Right lung (tissue), 5 donors: ENCODE results near the gene MAP3K8. TPM values are rescaled to one million over a fixed set of nuclear protein-coding genes. Genes with fewer than 3 reads are reported as not detected.
A peak's percentile ranks its signal among the peaks of the same experiment; 100 is the strongest.
"Not testable (repeated sequence)": the region's sequence is repeated elsewhere in the genome, so short reads cannot be mapped to it uniquely, and the experiment has no call there.

Experiments used
- DNase-seq, 2 donors: peaks; one replicate each; pipeline ENCODE4 v3.0.0-alpha.2; 2013
- polyA plus RNA-seq, 5 donors: library from polyadenylated mRNA; unstranded; fragments of 120-200 nt; gene quantifications; one replicate each; pipeline versions ENCODE4 v1.2.1 to v1.2.3, GENCODE V29; 2013; ENCODE audit warnings: inconsistent platforms in 1 of 5, low replicate concordance in 1 of 5; ENCODE audit not compliant: insufficient read length in 5 of 5, insufficient read depth in 1 of 5

The MAP3K8 gene
- polyA plus RNA-seq, 5 donors: 8.6 to 12.0 (median 10.5) TPM

DNA sequence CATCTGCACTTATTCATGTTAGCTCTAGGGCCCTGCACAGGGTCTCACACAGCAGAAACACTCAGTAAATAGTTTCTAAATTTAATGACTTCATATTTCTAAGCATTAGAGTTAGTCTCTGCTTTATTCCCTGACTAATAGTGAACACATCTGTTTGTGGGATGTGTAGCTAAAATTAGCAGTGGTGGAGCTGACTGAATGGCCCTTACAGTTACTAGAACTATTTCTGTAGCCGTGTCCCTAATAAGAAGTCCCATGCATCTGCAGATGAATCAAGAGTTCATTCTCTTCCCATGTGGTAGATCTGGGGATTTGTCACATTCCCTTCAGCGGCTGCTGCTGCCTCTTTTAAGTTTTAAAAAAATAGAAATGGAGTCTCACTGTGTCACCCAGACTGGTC, 11.7 kb downstream of the MAP3K8 start:
- no peak for DNase-seq

DNA sequence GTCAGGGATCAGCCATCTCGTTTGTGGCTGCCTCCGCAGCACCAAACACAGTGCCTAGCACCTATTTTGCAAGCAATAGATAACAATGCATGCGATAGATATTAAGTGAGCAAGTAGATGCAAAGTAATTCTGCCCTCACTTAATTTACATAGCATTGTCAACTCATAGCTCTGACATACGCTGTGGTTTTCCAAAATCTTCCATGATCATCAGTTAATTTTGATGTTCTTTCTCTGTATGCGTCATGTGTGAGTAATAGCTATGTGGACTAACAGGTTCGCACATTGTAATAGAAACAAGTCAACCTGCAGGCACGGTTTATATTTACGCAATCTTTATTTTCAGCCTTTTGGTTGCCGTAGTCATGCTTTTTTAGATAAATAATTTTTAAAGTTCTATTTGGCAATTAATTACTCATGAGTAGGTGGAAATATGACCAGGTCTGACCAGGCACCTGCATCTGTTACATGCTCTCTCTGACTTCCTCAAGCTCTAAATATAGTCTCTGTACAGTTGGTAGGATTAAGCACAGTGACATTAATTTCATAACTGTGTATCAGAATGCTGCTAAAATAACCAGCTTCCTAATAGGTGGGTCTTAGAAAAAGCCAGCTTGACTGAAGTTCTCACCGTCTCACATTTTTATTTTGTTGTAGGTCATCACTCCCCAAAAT, 13.3 kb downstream of the MAP3K8 start:
- DNase-seq: no peak

DNA sequence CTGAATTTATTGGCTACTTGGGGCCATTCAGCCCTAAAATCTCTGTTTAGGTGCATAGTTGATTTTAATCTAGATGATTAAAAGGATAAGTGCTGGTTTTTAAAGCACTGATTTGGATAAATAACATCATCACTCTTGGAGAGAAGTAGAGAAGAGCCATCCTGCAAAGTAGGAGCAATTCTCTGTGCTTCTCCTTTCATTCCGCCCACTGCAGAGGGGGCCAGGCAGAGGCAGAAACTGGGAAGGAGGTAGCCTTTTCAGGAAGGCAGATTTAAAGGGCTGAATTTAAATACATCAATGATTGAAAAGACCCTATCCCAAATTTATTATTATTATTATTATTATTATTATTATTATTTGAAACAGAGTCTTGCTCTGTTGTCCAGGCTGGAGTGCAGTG, 14.1 kb downstream of the MAP3K8 start:
- no peak for DNase-seq

DNA sequence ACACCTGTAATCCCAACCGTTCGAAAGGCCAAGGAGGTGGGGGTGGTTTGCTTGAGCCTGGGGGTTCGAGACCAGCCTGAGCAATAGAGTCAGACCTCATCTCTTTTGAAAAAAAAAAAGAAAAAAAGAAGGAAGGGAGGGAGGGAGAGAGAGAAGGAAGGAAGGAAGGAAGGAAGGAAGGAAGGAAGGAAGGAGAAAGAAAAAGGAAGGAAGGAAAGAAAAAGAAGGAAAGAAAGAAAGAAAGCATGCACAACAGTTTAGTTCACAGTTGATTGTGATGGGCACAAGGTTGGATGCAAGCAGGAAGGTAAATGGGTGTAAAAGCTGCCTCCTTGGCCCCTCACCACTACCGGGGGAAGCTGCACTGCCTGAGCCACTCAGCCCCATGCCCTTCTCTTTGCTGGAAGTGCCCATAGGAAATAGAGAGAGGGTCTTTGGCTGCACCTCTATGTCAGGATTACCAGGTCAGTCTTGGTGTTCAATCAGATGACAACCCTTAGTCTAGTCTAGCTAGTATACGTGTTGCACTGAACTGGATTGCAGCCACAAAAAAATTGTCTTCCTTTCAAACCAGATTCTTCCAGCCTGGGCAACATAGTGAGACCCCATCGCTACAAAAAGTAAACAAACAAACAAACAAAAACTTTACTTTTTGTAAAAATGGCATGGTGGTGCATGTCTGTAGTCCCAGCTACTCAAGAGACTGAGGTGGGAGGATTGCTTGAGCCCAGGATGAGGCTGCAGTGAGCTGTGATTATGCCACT, 20.0 kb downstream of the MAP3K8 start:
- no peak for DNase-seq

DNA sequence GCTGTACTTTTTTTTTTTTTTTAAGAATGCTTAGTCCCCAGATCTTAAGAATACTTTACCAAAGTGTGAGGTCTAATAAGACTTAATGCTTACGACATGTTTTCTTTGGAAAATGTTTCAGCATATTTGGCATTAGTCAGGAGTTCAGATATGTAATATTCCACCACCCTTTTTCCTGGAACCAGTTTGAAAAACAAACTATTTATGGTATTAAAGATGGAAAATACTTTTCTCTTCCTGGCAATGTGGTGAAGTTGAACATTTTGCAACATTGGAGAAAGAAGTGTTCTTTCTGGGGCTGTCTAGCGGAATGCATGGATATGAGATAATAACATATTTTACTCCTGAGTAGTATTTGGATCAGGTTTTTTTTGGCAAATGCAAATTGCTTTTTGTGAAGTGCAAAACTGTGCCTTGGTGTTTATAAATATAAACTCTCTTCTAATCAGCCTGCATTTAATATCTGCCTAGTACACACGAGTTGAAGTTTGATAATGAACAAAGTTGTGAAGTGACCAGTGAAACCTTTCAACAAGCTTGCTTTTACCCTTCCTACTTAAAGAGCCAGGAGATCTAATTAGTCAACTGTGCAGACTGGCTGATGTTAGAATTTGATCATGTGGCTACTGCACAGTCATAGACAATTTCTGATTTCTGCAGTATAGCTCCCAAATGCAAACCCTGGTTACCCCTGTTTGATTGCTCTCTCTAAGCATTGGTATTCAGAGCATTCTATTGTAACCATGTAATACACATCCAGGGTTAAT, 20.9 kb downstream of the MAP3K8 start:
- peak in 1 of 2 donors; percentile 61 for DNase-seq

DNA sequence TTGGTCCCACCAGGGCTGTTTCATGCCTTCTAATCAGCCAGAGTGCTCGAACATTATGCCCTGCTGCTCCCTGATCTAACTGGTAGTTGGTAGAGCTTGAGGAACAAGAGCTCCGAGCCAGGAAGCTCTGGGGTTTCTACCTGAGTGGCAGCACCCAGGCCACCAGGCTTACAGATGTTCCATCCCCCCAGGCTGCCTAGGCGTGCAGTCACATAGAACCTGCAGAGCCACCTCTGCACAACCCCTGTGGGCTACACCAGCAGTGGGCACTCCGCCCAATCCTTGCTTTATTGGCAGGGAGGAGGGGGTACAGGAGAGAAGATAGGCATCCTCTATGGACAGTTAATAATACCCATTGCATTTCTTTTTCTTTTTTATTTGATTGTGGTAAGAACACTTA, 21.8 kb downstream of the MAP3K8 start:
- no peak for DNase-seq

DNA sequence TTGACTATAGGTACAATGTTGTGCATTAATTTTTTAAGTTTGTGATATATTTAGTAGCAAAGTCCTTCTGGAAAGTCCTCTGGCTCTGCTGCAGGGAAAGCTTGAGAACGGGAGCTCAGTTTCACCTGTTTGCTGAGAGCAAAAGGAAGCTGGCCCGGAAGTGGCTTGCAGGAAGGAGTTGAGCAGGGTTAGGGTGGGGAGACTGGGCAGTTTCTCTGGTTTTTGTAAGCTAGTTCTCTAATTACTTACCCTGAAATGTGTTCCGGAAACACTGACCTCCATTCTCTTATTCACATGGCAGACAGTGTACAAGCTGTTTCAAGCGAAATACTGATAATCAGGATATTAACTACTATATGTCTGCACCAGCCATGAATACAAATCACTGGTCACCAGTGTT, 22.3 kb downstream of the MAP3K8 start:
- no peak for DNase-seq

DNA sequence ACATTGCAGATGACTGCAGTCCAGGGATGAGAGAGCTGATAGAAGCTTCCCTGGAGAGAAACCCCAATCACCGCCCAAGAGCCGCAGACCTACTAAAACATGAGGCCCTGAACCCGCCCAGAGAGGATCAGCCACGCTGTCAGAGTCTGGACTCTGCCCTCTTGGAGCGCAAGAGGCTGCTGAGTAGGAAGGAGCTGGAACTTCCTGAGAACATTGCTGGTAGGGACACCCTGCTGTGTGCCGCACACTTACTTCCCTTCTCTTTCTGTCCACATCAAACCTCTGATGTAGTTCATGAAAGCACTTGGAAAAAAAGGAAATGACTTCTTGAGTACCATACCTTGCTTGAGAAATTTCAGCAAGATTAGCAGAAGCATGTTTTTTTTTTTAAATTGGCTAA, 25.3 kb downstream of the MAP3K8 start:
- no peak for DNase-seq

DNA sequence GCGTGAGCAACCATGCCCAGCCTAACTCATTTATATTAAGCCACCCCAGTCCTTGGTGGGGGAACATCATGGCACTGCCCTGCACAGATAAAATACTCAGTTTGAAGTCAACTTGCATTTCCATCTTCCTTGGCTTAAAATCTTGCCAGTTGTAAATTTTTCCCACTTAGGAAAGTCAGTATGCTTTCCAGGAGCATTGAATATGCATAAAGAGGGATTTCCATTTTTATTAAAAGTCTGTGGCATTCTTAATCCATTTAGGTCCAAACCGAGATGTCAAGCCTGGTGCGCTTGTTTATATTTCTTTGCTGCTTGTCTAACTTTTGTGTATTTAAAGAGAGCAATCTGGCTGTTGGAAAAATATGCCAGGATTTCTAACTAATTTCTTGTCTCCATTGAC, 26.1 kb downstream of the MAP3K8 start:
- DNase-seq: no peak

DNA sequence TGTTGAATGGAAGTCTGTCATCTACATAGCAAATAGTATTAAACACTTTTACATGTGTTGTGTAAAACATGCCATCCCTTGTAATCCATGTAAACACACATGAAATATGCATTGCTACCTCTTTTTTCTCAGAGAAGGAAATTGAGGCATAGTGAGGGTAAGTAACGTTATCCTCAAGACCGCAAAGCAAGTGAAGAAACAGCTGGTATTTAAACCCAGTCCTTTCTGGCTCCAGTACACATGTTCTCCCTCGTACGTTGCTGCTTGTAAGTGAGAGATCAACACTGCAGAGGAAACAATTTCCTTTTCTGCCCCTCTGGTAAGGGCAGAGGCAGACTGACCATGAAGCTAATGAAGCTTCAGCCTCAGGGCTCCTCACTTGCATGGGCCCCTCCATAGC, 28.5 kb downstream of the MAP3K8 start:
- DNase-seq: no peak

DNA sequence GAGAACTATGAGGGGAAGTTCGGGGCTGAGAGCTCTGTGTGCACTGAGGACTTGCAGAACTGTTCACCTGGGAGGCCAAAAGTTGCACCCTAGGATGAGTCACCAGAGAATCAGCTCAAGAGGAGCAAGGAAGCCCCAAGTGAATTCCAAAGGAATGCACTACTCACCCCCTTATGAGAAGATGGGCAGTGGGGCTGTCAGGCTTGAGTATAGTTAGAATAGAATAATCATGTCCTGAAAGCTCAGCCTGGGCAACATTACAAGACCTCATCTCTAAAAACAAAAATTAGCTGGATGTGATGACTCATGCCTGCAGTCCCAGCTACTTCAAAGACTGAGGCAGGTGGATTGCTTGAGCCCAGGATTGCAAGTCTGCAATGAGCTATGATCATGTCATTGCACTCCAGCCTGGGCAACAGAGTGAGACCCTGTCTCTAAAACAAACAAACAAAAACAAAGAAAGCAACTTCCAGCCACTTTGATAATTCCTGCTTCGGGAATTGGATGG, 30.0 kb downstream of the MAP3K8 start:
- DNase-seq: no peak

DNA sequence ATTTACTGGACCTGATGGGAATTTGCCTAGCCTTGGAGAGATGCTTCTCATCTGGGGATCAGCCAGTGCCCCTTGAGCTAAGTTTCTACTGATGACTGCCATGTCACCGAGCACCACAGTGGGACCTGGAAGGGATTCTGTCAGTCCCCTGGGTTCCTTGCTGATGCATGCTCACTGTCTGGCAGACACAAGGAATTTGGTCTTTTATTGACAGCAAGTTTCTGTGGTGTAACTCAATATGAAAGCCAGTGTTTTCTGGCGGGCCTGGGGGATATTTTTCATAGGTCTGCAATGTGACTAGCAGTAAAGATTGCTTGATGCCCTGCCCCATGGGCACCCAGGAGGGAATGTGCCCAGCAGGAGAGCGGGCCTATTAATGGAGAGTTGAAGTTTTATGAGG, 30.7 kb downstream of the MAP3K8 start:
- no peak for DNase-seq

DNA sequence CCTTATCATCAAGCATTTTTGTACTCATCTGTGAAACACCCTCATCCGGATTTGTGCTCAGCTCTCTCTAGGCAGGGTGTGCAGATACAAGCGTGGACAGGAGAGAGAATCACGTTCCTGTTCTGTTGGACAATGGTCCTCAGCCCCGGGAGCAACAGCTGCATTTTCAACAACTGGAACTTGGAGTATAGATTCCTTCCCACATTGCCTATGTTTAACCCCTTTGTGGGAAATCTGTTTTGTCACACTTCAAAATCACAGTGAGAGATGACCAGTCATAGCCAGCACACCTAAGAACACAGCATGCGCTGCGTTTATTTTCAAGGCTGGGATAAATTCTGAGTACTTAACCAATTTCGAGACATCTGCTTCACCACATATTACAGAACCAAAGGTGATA, 32.5 kb downstream of the MAP3K8 start:
- DNase-seq: no peak

DNA sequence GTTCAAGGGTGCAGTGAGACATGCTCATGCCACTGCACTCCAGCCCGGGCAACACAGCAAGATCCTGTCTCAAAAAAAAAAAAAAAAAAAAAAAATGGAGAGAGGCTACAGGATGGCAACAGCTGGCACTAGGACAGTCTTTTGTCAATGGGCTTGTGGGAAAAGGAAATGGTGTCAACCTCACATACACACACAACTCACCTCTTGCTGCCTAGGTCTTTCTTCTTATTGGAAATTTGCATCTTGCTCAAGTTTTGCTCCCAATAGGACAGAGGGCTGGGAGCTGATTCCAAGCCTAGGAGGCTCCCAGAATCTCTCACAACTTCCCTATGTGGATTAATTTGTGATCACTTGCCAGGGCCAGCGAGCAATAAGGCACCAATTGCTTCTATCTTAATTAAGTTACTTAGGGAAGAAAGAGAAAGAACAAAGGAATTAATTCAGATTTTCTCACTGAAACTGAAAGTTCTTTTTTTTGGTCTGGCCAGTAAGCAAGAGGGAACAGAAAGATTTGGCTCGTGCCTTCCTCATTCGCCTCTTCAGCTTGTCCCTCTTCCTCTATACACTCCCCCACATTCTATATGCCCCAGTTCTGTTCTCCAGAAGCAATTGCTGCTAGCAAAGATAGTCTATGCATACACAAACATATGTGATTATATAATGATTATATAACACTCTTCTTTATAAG, 33.8 kb downstream of the MAP3K8 start:
- DNase-seq: no peak

DNA sequence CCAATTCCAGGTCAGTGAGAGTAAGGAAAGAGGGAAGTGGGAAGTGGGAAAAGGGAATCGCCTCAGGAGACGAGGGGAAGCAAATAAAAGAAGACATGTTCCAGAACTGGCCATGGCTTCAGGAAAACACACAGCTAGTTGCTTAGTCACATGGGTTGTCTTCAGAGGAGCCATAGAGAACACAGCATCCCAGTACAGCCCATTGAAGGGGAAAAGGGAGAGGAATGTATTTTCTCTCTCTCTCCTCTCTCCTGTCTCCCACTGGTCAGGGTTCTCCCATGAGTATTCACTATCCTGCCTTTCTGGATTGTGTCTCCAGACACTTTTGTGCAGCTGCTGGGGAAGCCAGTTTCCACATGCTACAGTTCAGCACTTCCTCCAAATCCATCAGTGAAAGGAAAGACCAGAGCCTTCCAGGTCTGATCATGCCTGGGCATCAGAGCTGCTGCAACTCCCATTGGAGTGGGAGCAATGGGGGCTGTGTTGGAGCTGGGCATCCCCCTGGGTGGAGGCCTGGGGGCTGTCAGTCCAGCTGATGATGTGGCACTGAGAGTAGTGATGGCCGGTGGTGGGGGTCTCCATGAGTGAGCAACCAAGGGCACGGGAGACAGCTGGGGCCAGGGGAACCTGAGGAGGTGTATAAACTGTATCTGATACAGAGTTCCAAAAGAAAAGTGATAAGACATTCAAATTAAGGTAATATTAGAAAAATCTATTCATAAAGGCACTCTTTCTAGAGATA, 38.6 kb downstream of the MAP3K8 start:
- no peak for DNase-seq

DNA sequence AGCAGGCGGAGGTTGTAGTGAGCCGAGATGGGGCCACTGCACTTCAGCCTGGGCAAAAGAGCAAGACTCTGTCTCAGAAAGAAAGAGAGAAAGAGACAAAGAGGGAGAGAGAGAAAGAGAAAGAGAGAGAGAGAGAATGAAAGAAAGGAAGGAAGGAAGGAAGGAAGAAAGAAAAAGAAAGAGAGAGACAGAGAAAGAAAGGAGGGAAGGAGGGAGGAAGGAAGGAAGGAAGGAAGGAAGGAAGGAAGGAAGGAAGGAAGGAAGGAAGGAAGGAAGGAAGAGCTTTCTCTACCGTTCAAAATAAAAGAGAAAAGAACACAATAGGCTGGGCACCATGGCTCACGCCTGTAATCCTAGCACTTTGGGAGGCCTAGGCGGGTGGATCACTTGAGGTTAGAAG, 41.5 kb downstream of the MAP3K8 start:
- DNase-seq: not testable (repeated sequence)

DNA sequence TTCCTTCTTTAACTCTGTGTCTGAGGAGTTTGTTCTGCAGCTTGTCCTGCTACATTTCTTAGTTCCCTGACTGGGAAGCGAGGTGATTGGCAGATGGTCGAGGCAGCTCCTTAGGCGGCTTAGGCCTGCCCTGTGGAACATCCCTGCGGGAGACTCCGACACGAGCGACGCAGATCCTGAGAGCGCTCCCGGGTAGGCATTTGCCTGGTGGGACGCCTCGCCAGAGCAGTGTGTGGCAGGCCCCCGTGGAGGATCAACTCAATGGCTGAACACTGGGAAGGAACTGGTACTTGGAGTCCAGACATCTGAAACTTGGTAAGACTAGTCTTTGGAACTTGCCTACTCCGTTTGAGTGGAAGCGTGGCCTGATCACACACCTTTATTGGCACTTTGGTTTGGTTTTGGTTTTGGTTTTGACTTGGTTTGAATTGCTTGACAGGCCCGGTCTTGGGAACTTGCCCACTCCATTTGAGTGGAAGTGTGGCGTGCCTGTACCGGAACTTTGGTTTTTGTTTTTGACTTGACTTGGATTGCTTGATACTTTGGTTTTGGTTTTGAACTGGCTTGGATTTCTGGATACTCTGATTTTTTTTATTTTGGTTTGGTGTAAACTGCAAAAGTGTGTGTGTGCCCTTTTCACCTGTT, 42.6 kb downstream of the MAP3K8 start:
- no peak for DNase-seq

DNA sequence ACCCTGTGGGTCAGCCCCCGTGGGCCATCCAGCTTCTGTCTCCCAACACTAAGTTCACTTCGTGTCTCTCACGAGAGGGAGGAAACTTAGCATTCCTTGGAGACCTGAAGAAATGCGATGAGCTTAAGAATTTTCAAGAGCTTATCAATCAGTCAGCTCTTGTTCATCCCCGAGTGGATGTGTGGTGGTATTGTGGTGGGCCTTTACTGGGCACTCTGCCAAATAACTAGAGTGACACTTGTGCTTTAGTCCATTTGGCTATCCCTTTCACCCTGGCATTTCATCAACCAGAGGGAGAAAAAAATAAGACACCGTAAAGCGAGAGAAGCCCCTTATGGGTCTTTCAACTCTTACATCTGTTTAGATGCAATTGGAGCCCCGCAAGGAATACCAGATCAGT, 45.5 kb downstream of the MAP3K8 start:
- DNase-seq: not testable (repeated sequence)

DNA sequence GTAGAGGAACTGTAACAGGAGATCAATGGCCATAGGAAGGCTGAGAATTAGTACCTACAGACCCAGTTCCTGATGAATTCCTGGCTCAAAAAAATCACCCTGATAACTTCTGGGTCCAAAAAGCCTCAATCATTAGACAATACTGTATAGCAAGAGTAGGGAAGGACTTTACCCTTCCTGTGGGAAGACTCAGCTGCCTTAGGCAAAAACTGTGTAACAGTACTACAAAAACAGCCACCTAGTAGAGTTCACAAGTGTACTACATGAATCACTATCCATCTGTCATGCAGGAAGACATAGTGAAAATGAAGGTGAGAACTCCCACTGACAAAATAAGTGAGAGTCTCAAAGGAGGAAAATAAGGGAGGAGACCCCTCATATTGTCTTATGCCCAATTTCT, 47.6 kb downstream of the MAP3K8 start:
- no peak for DNase-seq

DNA sequence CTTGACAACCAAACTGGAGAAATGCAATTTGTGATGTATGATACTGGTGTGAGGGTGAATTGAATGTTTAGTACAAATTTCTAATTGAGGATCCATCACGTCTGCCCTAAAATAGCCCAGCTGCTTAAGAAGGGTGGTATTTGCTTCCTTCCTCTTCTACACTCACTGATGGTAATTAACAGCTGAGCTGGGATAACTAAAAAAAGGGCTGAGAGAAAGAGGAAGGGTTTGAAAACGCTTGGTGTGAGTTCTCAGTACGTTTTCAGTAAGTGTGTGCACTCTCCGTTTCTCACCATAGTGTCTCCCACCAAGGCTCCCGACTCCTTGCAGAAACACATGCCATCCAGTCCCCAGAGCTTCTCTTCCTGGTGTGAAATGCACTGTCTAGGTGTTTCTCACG, 54.3 kb downstream of the MAP3K8 start:
- DNase-seq: no peak

DNA sequence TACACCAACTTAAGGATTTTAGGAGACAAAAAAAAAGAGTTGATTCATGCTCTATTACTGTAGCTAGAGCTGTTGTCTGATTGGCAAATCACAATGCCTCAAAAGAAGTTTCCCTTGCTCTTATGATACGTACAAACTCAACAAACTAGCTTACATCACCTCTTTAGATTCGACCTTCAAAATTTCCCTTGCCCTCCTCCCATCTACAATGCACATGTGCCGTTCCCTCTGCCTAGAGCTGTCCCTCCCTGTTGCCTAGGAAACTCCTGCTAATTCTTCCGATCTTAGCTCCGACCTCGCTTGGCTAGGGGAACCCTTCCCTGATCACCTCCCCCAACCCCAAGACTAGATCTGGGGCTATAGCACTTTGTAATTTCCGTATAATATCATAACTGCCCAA, 55.4 kb downstream of the MAP3K8 start:
- no peak for DNase-seq
